ENCODE data around the gene ALS2. TPM values are rescaled to one million over a fixed set of nuclear protein-coding genes. Genes with fewer than 3 reads are reported as not detected.

The ALS2 gene
- total and polyA plus RNA-seq, 2 of the 8 experiments (the other 6 are each of a cell fraction or from before 2014, with no cell fraction given), result 12.1 to 34.5 TPM

DNA sequence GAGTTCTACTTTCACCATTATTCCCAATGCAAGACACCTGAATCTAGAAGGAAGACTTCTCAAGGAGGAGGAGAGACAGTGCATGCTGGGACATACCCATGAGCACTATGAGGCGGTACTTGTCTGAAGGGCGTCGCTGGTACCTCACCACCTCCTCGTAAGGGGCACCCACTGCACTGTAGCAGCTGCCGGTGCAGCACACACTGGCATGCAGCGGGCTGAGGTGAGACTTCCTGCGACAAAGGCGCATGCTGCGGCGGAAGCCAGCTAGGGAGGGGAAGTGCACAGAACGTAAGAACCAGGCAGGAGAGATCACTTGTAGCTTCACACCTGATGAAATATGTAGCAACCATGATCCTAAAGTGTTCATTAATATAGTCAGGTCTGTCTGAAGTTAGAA, 124.6 kb downstream of the ALS2 start (continued):
- no peak for TF ChIP-seq TAF7 (optimal IDR thresholded peaks at IDR 0.05; ENCODE audit: borderline replicate concordance, low read depth, low read length)
- TF ChIP-seq CBX8 (IDR thresholded peaks at IDR 0.05; ENCODE audit: borderline replicate concordance, low read depth, low read length), result no peak
- TF ChIP-seq, protein P1, sequence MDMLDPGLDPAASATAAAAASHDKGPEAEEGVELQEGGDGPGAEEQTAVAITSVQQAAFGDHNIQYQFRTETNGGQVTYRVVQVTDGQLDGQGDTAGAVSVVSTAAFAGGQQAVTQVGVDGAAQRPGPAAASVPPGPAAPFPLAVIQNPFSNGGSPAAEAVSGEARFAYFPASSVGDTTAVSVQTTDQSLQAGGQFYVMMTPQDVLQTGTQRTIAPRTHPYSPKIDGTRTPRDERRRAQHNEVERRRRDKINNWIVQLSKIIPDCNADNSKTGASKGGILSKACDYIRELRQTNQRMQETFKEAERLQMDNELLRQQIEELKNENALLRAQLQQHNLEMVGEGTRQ (IDR thresholded peaks at IDR 0.05; ENCODE audit: low read length), result no peak
- TF ChIP-seq BRCA1 (IDR thresholded peaks at IDR 0.05; ENCODE audit: low read depth, low read length), result no peak
- no peak for TF ChIP-seq SP1 (IDR thresholded peaks at IDR 0.05; ENCODE audit: low read depth, low read length)

Measured in H1 (cell line).